Esophagus squamous epithelium (tissue), 4 donors: ENCODE data around the gene CCDC83.

Experiments
- CTCF ChIP-seq, 6 experiments: fragments of 450-650 bp in 4 of 6; fragments of 200-600 bp in 2 of 6; sonication (generic) in 2 of 6; IDR thresholded peaks; one replicate each; pipeline ENCODE4 v1.5.1; 2016 to 2019; ENCODE audit warnings: antibody characterized with exemption in 6 of 6, mild to moderate bottlenecking in 4 of 6, moderate library complexity in 4 of 6
- POLR2A ChIP-seq, 4 donors: fragments of 450-650 bp; IDR thresholded peaks; one replicate each; pipeline ENCODE4 v1.6.1; 2017; ENCODE audit warnings: antibody characterized with exemption in 4 of 4, mild to moderate bottlenecking in 4 of 4, moderate library complexity in 3 of 4

- TF ChIP-seq CTCF (IDR thresholded peaks at IDR 0.05) = no peak
- no peak for TF ChIP-seq POLR2A (IDR thresholded peaks at IDR 0.05)
Measured at GRCh38 chr11:85953491-85954143, 98.4 kb downstream of the CCDC83 start.
